ENCODE results near the gene LMBR1L. TPM values are rescaled to one million over a fixed set of nuclear protein-coding genes. Genes with fewer than 3 reads are reported as not detected.

LMBR1L gene
- total and polyA plus RNA-seq, 10 of the 15 experiments (the other 5 are each of a cell fraction or from before 2014, with no cell fraction given): 2.1 to 42.6 (median 20.0) TPM

- TF ChIP-seq MXI1 (IDR thresholded peaks at IDR 0.05; ENCODE audit: low read depth, low read length) (no peak), SIN3A (IDR thresholded peaks at IDR 0.05; ENCODE audit: low read depth, low read length) (no peak), ZNF384 (IDR thresholded peaks at IDR 0.05; ENCODE audit: borderline replicate concordance, low read depth, low read length) (no peak), ZNF207 (IDR thresholded peaks at IDR 0.05; ENCODE audit: borderline replicate concordance) (no peak), ATF7 (IDR thresholded peaks at IDR 0.05; ENCODE audit: low read depth) (no peak), REST (IDR thresholded peaks at IDR 0.05; ENCODE audit: low read depth, low read length) (no peak), SKIL (IDR thresholded peaks at IDR 0.05; ENCODE audit: low read depth, poor library complexity, severe bottlenecking) (peak; percentile 14), CHD2 (IDR thresholded peaks at IDR 0.05; ENCODE audit: borderline replicate concordance, low read depth, low read length) (no peak), ZBED1 (IDR thresholded peaks at IDR 0.05; ENCODE audit: borderline replicate concordance) (no peak), TCF12 (IDR thresholded peaks at IDR 0.05; ENCODE audit: low read depth, low read length) (no peak), JUND (IDR thresholded peaks at IDR 0.05; ENCODE audit: low read depth, low read length) (no peak), DPF2 (IDR thresholded peaks at IDR 0.05) (no peak), CEBPB (IDR thresholded peaks at IDR 0.05; ENCODE audit: borderline replicate concordance in 1 of 2, low read depth in 2 of 2, low read length in 2 of 2) (no peak), SPI1 (IDR thresholded peaks at IDR 0.05; ENCODE audit: borderline replicate concordance, insufficient read depth, low read depth, low read length) (no peak), RCOR1 (conservative IDR thresholded peaks at IDR 0.05; ENCODE audit: low read depth, low read length) (no peak), STAT1 (conservative IDR thresholded peaks at IDR 0.05) (no peak), RBBP5 (conservative IDR thresholded peaks at IDR 0.05) (no peak), RB1 (IDR thresholded peaks at IDR 0.05; ENCODE audit: borderline replicate concordance) (no peak)
- TF ChIP-seq, protein P1, sequence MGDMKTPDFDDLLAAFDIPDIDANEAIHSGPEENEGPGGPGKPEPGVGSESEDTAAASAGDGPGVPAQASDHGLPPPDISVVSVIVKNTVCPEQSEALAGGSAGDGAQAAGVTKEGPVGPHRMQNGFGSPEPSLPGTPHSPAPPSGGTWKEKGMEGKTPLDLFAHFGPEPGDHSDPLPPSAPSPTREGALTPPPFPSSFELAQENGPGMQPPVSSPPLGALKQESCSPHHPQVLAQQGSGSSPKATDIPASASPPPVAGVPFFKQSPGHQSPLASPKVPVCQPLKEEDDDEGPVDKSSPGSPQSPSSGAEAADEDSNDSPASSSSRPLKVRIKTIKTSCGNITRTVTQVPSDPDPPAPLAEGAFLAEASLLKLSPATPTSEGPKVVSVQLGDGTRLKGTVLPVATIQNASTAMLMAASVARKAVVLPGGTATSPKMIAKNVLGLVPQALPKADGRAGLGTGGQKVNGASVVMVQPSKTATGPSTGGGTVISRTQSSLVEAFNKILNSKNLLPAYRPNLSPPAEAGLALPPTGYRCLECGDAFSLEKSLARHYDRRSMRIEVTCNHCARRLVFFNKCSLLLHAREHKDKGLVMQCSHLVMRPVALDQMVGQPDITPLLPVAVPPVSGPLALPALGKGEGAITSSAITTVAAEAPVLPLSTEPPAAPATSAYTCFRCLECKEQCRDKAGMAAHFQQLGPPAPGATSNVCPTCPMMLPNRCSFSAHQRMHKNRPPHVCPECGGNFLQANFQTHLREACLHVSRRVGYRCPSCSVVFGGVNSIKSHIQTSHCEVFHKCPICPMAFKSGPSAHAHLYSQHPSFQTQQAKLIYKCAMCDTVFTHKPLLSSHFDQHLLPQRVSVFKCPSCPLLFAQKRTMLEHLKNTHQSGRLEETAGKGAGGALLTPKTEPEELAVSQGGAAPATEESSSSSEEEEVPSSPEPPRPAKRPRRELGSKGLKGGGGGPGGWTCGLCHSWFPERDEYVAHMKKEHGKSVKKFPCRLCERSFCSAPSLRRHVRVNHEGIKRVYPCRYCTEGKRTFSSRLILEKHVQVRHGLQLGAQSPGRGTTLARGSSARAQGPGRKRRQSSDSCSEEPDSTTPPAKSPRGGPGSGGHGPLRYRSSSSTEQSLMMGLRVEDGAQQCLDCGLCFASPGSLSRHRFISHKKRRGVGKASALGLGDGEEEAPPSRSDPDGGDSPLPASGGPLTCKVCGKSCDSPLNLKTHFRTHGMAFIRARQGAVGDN (IDR thresholded peaks at IDR 0.05): no peak
- TF ChIP-seq, protein P2, sequence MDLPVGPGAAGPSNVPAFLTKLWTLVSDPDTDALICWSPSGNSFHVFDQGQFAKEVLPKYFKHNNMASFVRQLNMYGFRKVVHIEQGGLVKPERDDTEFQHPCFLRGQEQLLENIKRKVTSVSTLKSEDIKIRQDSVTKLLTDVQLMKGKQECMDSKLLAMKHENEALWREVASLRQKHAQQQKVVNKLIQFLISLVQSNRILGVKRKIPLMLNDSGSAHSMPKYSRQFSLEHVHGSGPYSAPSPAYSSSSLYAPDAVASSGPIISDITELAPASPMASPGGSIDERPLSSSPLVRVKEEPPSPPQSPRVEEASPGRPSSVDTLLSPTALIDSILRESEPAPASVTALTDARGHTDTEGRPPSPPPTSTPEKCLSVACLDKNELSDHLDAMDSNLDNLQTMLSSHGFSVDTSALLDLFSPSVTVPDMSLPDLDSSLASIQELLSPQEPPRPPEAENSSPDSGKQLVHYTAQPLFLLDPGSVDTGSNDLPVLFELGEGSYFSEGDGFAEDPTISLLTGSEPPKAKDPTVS (IDR thresholded peaks at IDR 0.05; ENCODE audit: low read depth, low read length): no peak
These were observed 21.3 kb upstream of the LMBR1L start (continued) for GRCh38 chr12:49131894-49132461.

Data from GM12878 (cell line).